ENCODE data around the gene C20orf144. TPM values are rescaled to one million over a fixed set of nuclear protein-coding genes. Genes with fewer than 3 reads are reported as not detected.

The C20orf144 gene
- total RNA-seq (ENCODE audit: low replicate concordance): 0.15 TPM in 1 of 2 replicates, not detected in the other

GRCh38 chr20:33662172-33662571 lies at the start of gene C20orf144:
Gene C20orf144 (plus strand): TSS chr20:33662327. CDS start chr20:33662346, 19 bp downstream.

DNA sequence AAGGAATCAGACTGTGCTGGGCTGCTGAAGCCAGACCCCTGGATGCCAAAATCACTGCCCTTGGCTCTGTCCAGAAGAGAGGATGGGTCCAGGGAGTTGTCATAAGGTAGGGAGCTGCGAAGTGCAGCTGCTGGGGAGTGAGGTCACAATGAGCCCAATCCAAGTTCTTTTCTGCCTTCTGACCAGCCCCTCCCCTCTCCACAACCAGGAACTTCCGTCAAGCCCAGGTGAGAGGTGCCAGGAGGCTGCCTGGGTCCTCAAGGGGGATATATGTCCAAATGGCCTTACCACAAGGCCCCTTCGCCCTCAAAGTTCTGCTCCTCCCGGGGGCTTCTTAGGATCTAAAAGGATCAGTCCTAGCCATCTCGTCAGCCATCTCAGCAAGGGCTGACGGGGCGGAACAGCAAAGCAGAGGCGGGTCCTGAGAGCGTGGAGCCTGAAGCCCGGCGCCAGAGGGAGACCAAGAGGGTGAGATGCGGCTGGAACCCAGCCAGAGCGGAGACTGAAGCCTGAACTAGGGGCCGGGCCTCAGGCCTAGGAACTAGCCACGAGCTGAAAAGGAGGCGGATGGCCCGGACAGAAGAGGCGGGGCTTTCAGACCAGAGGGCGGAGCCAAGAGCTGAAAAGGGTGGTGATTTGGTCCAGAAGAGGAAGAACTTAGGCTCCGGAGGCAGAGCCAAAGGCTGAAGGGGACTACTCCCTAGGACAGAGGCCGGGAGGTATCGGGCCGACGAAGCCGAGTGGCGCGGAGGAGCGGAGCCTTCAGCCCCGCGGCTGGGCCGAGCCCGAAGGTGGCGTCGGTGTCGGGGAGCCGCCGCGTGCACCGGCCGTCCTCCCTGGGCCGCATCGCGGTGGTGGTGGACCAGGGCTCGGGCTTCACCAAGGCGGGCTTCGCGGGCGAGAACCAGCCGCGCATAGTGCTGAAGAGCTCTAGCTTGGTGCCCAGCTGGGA lies 4.4 kb downstream of the C20orf144 start, which contains the start of gene ACTL10:
TSS of gene ACTL10 (plus strand) at position 651 of the 952 bp plus-strand sequence. CDS start 555 bp downstream, outside the sequence.

GRCh38 chr20:33674294-33675135 lies 12.4 kb downstream of the C20orf144 start, which contains the start of gene NECAB3:
Gene NECAB3 (minus strand): TSS chr20:33674428. CDS start chr20:33674352, 76 bp downstream.

GRCh38 chr20:33686100-33686983 lies 24.2 kb downstream of the C20orf144 start, which contains the start of gene E2F1:
Gene E2F1 (minus strand): TSS chr20:33686385. CDS start chr20:33686264, 121 bp downstream.

Other genes starting within 250 kb of the C20orf144 start
- 27.0 and 40.6 TPM in 2 replicates for gene SNTA1, start 218.6 kb upstream of the C20orf144 start, total RNA-seq (ENCODE audit: low replicate concordance)
- gene CBFA2T2, start 172.2 kb upstream of the C20orf144 start, total RNA-seq (ENCODE audit: low replicate concordance): 3.3 and 8.5 TPM in 2 replicates
- gene ACTL10, start 4.6 kb downstream of the C20orf144 start, total RNA-seq (ENCODE audit: low replicate concordance): 1.5 and 2.8 TPM in 2 replicates
- 19.1 and 24.5 TPM in 2 replicates for gene NECAB3, start 12.1 kb downstream of the C20orf144 start, total RNA-seq (ENCODE audit: low replicate concordance)
- 1.5 and 4.4 TPM in 2 replicates for gene E2F1, start 24.1 kb downstream of the C20orf144 start, total RNA-seq (ENCODE audit: low replicate concordance)
- gene PXMP4, start 58.0 kb downstream of the C20orf144 start, total RNA-seq (ENCODE audit: low replicate concordance): 4.5 and 9.1 TPM in 2 replicates
- gene ZNF341, start 69.7 kb downstream of the C20orf144 start, total RNA-seq (ENCODE audit: low replicate concordance): 0.75 and 1.1 TPM in 2 replicates
- gene CHMP4B, start 149.0 kb downstream of the C20orf144 start, total RNA-seq (ENCODE audit: low replicate concordance): 32.1 and 38.7 TPM in 2 replicates

All from smooth muscle cell of the coronary artery (primary cell).